CD14-positive monocyte (primary cell): Measurements from ENCODE around the gene ALDH5A1. TPM values are rescaled to one million over a fixed set of nuclear protein-coding genes. Genes with fewer than 3 reads are reported as not detected.

Experiments
- DNase-seq, 3 donors: peaks; one replicate each; pipeline ENCODE4 v3.0.0-alpha.2; 2011 to 2022
- H2AFZ ChIP-seq: 2 replicates; pipeline ENCODE4 v1.6.0; 2012; ENCODE audit warnings: mild to moderate bottlenecking, low read depth, low read length, inconsistent platforms; ENCODE audit not compliant: insufficient read depth, poor library complexity, severe bottlenecking
- H3K27ac ChIP-seq, 2 donors: 1 replicate in 1 of 2; 2 replicates in 1 of 2; pipeline ENCODE4 v1.5.1; 2012 to 2013; ENCODE audit warnings: low read length in 2 of 2, control low read depth in 1 of 2, inconsistent platforms in 1 of 2, low read depth in 1 of 2, mild to moderate bottlenecking in 1 of 2
- H3K27me3 ChIP-seq, 2 donors: one replicate each; pipeline versions ENCODE4 v1.6.0 to v1.6.1; 2011 to 2013; ENCODE audit warnings: low read length in 2 of 2; ENCODE audit not compliant: control insufficient read depth in 2 of 2, insufficient read depth in 2 of 2
- H3K36me3 ChIP-seq, 2 donors: replicated peaks in 1 of 2; 1 replicate in 1 of 2; 2 replicates in 1 of 2; pipeline versions ENCODE4 v1.5.1 to v1.6.1; 2012 to 2013; ENCODE audit warnings: low read length in 2 of 2, control low read depth in 1 of 2, inconsistent platforms in 1 of 2, mild to moderate bottlenecking in 1 of 2; ENCODE audit not compliant: insufficient read depth in 2 of 2, control insufficient read depth in 1 of 2
- H3K4me1 ChIP-seq, 2 donors: 1 replicate in 1 of 2; 2 replicates in 1 of 2; pipeline versions ENCODE4 v1.5.1 to v1.6.1; 2012 to 2013; ENCODE audit warnings: low read length in 2 of 2, control low read depth in 1 of 2, inconsistent platforms in 1 of 2, mild to moderate bottlenecking in 1 of 2, moderate library complexity in 1 of 2; ENCODE audit not compliant: insufficient read depth in 2 of 2, control insufficient read depth in 1 of 2
- H3K4me2 ChIP-seq: replicated peaks from 2 replicates; pipeline ENCODE3; 2012; ENCODE audit warnings: low read length, moderate library complexity, mild to moderate bottlenecking; ENCODE audit not compliant: poor library complexity, severe bottlenecking; ENCODE audit errors: extremely low read depth
- H3K4me3 ChIP-seq, 3 experiments: fragments of 200-600 bp in 1 of 3; sonication (generic) in 1 of 3; replicated peaks in 1 of 3; 1 replicate in 2 of 3; 2 replicates in 1 of 3; pipeline ENCODE4 v1.5.1; 2011 to 2013; ENCODE audit warnings: low read length in 3 of 3, mild to moderate bottlenecking in 3 of 3, control low read depth in 2 of 3, low read depth in 2 of 3, inconsistent platforms in 1 of 3, moderate library complexity in 1 of 3
- H3K79me2 ChIP-seq: 2 replicates; pipeline ENCODE4 v1.6.0; 2012; ENCODE audit warnings: mild to moderate bottlenecking, control low read depth, inconsistent platforms, low read length, moderate library complexity; ENCODE audit not compliant: insufficient read depth
- H3K9ac ChIP-seq: 2 replicates; pipeline ENCODE4 v1.6.0; 2017; ENCODE audit warnings: low read length, mild to moderate bottlenecking; ENCODE audit not compliant: insufficient read depth, poor library complexity, severe bottlenecking
- H3K9me3 ChIP-seq, 2 donors: replicated peaks in 1 of 2; 1 replicate in 1 of 2; 2 replicates in 1 of 2; pipeline versions ENCODE4 v1.5.1 to v1.6.1; 2012 to 2013; ENCODE audit warnings: low read length in 2 of 2, control low read depth in 1 of 2; ENCODE audit not compliant: control insufficient read depth in 1 of 2, insufficient read depth in 1 of 2
- H4K20me1 ChIP-seq: 2 replicates; pipeline ENCODE4 v1.6.0; 2012; ENCODE audit warnings: mild to moderate bottlenecking, low read length, control low read depth, moderate library complexity; ENCODE audit not compliant: insufficient read depth
- H3K27ac Mint-ChIP-seq, 7 donors: one replicate each; pipeline ENCODE4 v1.8.0; 2020; ENCODE audit warnings: mild to moderate bottlenecking in 7 of 7, mixed read lengths in 7 of 7, moderate library complexity in 6 of 7, inconsistent platforms in 2 of 7
- H3K27me3 Mint-ChIP-seq, 3 donors: one replicate each; pipeline ENCODE4 v1.8.0; 2021 to 2022; ENCODE audit warnings: low read depth in 3 of 3, mild to moderate bottlenecking in 3 of 3, mixed read lengths in 3 of 3, moderate library complexity in 3 of 3, inconsistent platforms in 1 of 3
- H3K36me3 Mint-ChIP-seq, 2 donors: one replicate each; pipeline ENCODE4 v1.8.0; 2020; ENCODE audit warnings: mixed read lengths in 2 of 2, inconsistent platforms in 1 of 2, mild to moderate bottlenecking in 1 of 2
- H3K4me1 Mint-ChIP-seq: one replicate; pipeline ENCODE4 v1.8.0; 2020; ENCODE audit warnings: mild to moderate bottlenecking, mixed read lengths
- H3K4me3 Mint-ChIP-seq, 2 donors: one replicate each; pipeline ENCODE4 v1.8.0; 2020; ENCODE audit warnings: mild to moderate bottlenecking in 2 of 2, mixed read lengths in 2 of 2, moderate library complexity in 1 of 2
- H3K9me3 Mint-ChIP-seq, 7 donors: one replicate each; pipeline ENCODE4 v1.8.0; 2020 to 2022; ENCODE audit warnings: mixed read lengths in 7 of 7, mild to moderate bottlenecking in 6 of 7, moderate library complexity in 6 of 7, inconsistent platforms in 2 of 7
- WGBS: methylation state at CpG from one replicate; pipeline ENCODE4 v1.1.5; 2013; ENCODE audit warnings: missing lambda C conversion rate; ENCODE audit not compliant: insufficient coverage; 5-methylcytosine and 5-hydroxymethylcytosine counted together
- intact Hi-C, 2 donors: fragments of 100-400 bp; cut with micrococcal nuclease; formaldehyde crosslinking; loops; one replicate each; pipeline versions ENCODE4 v1.15.0 to v1.15.1; 2023
- polyA plus RNA-seq, 3 donors: library from polyadenylated mRNA; depleted of rRNA in 1 of 3; unstranded in 2 of 3; stranded (reverse) in 1 of 3; fragments of 300-500 nt in 2 of 3; fragments of >200 nt in 1 of 3; fragmentation: Illumina TruSeq in 2 of 3; gene quantifications; 1 replicate in 2 of 3; 2 replicates in 1 of 3; pipeline ENCODE4 v1.2.3, GENCODE V29; 2012 to 2021
- TF ChIP-seq, protein P1 (sequence below): fragments of 200-600 bp; IDR thresholded peaks from one replicate; pipeline ENCODE4 v1.8.0; 2022; ENCODE audit warnings: antibody characterized with exemption, mild to moderate bottlenecking

The ALDH5A1 gene
- polyA plus RNA-seq, 3 donors, result 0.04 to 0.33 (median 0.17) TPM

DNA sequence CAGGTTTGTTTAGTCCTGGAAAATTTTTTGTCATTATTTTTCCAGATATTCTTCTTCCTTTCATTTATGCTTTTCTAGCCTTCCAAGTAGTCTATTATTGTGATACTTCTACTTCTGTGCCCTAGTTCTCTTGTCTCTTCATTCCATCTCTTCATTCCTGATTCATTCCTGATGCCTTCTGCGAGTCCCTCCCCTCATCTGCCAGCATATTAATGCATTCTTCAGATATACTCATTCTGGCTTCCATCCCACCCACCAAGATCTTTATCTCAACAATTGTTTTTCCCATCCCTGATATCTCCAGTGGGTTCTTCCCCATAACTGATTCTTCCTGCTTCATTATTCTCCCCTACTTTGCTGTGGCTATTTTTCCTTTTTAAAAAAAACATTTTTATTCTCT, 35.2 kb downstream of the ALDH5A1 start:
- H3K27me3 Mint-ChIP-seq, result no peaks in the 10 kb centered on the region
- H3K9me3 Mint-ChIP-seq, result no peaks in the 10 kb centered on the region
- Histone ChIP-seq H3K9me3 (no peaks in the 10 kb centered on the region), H3K4me1 (no peaks in the 10 kb centered on the region), H2AFZ (no peak overlapping the region), H3K27me3 (no peaks in the 10 kb centered on the region), H3K9ac (no peak overlapping the region), H4K20me1 (no peaks in the 10 kb centered on the region), H3K4me3 (no peak overlapping the region), H3K4me2 (no peak overlapping the region), H3K79me2 (no peaks in the 10 kb centered on the region), H3K27ac (no peak overlapping the region), H3K36me3 (no peaks in the 10 kb centered on the region)
- peak overlapping the region in 1 of 7 donors; percentile 52 for H3K27ac Mint-ChIP-seq
- DNase-seq, result no peak
- no peak overlapping the region for H3K4me3 Mint-ChIP-seq
- intact Hi-C loops, result no loop called here
- 100% methylated on average over 1 of the region's 1 CpG for WGBS
- TF ChIP-seq, protein P1, sequence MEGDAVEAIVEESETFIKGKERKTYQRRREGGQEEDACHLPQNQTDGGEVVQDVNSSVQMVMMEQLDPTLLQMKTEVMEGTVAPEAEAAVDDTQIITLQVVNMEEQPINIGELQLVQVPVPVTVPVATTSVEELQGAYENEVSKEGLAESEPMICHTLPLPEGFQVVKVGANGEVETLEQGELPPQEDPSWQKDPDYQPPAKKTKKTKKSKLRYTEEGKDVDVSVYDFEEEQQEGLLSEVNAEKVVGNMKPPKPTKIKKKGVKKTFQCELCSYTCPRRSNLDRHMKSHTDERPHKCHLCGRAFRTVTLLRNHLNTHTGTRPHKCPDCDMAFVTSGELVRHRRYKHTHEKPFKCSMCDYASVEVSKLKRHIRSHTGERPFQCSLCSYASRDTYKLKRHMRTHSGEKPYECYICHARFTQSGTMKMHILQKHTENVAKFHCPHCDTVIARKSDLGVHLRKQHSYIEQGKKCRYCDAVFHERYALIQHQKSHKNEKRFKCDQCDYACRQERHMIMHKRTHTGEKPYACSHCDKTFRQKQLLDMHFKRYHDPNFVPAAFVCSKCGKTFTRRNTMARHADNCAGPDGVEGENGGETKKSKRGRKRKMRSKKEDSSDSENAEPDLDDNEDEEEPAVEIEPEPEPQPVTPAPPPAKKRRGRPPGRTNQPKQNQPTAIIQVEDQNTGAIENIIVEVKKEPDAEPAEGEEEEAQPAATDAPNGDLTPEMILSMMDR, result no peak
- no peaks in the 10 kb centered on the region for H3K36me3 Mint-ChIP-seq
- H3K4me1 Mint-ChIP-seq, result no peaks in the 10 kb centered on the region

GRCh38 chr6:24534329-24534728, 39.6 kb downstream of the ALDH5A1 start:
- no peaks in the 10 kb centered on the region for H3K9me3 ChIP-seq
- Mint-ChIP-seq H3K36me3 (no peaks in the 10 kb centered on the region), H3K4me3 (no peak overlapping the region), H3K4me1 (no peaks in the 10 kb centered on the region), H3K9me3 (no peaks in the 10 kb centered on the region), H3K27me3 (no peaks in the 10 kb centered on the region), H3K27ac (no peak overlapping the region)
- no peak overlapping the region for H3K4me2 ChIP-seq
- no peak overlapping the region for H2AFZ ChIP-seq
- no peaks in the 10 kb centered on the region for H3K27me3 ChIP-seq
- no peaks in the 10 kb centered on the region for H3K79me2 ChIP-seq
- H3K9ac ChIP-seq, result no peak overlapping the region
- H3K4me3 ChIP-seq, result no peak overlapping the region
- intact Hi-C loops, result no loop called here
- no peaks in the 10 kb centered on the region for H3K4me1 ChIP-seq
- no peak overlapping the region for H3K27ac ChIP-seq
- TF ChIP-seq, protein P1, result no peak
- 94% methylated on average over 4 of the region's 5 CpGs for WGBS
- no peaks in the 10 kb centered on the region for H3K36me3 ChIP-seq
- DNase-seq, result no peak
- no peaks in the 10 kb centered on the region for H4K20me1 ChIP-seq
